GM19395 (cell line): ENCODE measurements around the gene ARL14EP.

ENCODE experiments used
- ATAC-seq: cut with Tn5 transposase; IDR thresholded peaks from one replicate; pipeline ENCODE4 v1.9.1; 2021; ENCODE audit warnings: mild to moderate bottlenecking, moderate library complexity; ENCODE audit not compliant: unreplicated experiment

Gene ARL14EP

DNA sequence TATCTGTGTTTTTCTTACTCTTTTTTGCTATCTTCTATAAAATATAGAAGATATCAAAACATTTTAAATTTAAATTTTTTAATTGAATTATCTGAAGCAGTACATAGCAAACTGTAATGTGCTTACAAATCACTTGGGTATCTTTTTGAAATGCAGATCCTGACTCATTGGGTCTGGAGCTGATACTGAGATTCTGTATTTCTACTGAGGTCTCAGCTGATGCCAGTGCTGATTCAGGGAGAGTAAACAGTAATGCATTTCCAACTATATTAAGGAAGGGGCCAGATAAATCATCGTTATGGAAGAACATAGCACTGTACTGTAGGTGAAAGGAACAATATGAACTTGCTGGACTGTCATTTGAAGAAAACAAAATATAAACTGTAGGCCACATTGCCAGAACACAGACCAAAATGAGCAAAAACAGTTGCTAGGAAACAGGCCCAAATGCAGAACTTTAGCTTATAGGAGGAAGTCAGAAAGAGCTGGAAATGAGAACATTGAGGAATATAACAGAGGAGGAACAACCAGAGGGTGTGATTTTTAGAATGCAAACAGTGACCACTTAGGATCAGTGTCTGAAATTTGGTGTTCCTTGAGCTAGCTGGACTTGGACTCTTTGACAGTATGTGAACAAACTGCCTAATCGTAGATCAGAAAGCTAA lies 3.3 kb downstream of the ARL14EP start:
- no peak for ATAC-seq

DNA sequence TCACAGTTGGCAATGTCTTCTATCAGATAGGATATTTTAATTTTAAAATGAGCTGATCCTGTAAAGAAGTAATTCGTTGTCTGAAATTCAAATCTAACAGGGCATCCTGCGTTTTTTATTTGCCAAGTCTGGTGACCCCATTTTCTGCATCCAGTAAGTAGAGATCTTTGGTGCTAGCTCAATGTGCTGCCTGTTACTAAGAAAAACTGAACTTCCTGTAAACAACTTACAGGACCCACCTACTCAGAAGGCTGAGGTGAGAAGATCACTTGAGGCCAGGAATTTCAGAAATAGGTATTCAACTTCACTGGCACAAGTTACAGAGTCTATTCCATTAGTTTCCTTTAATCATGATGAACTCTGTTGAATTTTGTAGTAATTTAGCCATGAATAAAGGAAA lies 4.0 kb downstream of the ARL14EP start:
- no peak for ATAC-seq

DNA sequence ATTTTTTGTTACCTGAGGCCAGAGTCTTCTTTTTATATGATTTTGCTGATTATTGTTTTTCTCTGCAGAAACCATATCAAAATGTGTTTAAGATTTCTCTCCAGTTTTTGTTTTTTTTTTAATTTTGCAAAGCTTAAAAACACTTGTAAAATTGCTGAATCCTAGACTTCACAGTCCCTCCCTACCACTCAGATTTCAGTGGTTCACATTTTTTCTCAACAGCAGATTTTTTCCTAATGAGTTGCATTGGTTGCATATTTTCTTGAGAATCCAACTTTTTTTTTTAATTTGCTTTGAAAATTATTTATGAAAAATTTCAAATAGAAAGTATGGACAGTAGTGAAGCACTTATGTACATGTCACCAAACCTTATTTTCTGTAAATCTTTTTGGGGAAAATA lies 5.8 kb downstream of the ARL14EP start:
- ATAC-seq = no peak

DNA sequence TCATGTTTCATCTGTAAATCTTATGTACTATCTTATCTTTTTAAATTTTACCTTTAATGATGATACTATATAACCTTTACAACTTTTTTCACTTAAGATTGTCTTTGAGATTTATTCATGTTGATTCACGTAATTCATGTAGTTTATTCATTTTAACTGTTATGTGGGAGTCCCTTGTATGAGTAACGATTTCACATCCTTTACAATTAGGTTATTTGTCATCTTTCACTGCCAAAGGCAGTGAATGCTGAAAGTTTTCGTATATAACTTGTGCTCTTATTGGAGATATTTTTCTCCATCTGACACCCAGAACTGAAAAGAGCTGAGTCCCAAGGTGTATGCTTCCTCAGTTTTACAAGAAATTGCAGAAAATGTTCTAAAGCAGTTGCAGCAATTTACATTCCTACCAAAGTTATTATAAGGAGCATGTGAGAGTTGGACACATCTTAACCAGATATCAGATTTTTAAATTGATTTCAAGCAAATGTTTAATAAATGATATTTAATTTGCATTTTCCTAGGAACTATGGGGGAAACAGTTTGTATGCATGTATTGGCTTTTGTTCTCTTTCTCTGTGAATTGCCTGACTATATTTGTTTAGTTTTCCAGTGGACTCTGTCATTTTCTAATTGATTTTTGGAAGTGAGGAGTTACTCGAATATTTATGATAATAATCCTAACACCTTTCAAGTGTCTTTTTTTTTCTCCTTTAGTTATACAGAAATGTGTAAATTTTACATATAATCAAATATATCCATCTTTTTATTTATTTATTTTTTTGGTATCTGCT lies 6.4 kb downstream of the ARL14EP start:
- no peak for ATAC-seq

DNA sequence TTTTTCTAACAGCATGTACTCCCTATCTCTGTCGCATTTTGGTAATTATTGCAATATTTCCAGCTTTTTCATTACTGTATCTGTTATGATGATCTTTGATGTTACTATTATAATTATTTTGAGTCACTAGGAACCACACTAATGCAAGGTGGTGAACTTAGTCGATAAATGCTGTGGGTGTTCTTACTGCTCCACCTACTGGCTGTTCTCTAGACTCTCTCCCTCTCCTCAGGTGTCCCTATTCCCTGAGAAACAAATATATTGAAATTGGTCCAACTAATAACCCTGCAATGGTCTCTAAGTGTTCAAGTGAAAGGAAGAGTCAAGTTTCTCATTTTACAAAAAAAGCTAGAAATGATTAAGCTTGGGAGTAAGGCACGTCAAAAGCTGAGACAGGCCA lies 10.5 kb downstream of the ARL14EP start:
- ATAC-seq = peak; percentile 74

DNA sequence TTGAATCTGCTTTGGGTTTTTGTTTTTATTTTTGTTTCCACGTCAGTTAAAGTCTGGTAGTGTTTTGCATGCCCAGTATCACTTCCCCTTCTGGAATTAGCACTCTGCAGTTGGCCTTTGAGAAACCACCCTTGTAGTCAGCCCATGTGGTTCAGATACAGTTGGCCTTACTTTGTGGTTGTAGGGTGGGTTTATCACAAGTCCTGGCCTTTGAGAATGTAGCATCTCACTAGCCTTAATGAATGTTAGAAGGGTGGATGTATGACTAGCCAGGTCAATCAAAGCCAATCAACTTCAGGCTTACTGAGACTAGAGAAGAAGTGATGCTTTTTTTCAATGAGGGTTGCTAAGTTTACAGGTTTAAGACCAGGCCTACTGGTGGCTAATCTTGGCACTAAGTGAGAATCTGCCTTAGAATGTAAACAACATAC lies 19.8 kb downstream of the ARL14EP start:
- ATAC-seq = peak; percentile 97

DNA sequence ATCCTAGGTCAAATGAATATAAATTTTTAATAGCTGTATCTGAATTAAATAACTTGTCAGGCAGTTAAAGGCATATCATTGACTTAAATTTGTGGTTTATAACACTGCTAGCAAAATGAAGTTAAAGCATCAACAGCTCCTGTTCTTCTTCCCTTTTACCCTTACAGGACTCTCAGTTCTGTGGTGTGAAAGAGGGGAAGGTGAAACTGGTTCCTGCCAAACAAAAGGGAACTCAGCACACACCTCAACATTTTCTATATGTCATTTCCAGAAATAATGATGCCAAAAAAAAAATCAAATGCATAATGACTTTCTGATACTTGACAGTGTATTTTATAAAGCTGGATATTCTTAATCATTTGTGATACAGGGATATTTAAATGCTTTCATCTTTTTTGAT lies 21.2 kb downstream of the ARL14EP start:
- no peak for ATAC-seq

DNA sequence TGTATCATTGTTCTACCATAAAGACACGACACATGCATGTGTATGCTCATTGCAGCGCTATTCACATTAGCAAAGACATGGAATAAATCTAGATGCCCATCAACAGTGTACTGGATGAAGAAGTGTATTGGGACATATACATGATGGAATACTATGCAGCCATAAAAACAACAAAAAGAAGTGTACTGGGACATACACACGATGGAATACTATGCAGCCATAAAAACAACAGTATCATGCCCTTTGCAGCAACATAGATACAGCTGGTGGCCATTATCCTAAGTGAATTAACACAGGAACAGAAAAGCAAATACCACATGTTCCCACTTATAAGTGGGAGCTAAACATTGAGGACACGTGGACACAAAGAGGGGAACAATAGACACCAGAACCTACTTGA lies 22.7 kb downstream of the ARL14EP start:
- ATAC-seq = no peak

DNA sequence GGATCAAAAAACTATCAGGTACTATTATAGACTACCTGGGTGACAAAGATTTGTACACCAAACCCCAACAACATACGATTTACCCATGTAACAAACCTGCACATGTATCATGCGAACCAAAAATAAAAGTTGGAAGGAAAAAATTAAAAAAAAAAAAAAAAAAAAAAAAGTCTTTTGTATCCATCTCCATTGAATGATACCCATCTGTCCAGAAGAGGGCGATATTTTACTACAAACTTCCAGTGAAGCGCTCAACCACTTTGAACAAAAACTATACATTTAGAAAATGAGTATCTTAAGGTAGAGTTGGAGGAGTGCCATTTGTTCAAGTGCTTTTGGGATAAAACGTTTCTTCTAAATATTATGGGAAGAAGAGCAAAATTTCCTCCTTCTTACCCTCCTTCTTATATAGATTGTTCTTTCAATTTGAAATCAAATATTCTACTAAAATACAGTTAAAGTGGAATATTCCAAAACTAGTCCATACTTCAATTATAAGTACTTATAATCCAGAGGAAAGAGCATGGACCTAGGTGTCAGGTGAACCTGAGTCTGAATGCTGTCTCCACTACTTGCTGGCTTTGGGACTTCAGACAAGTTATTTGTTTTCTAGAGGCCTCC lies 23.3 kb downstream of the ARL14EP start:
- no peak for ATAC-seq

DNA sequence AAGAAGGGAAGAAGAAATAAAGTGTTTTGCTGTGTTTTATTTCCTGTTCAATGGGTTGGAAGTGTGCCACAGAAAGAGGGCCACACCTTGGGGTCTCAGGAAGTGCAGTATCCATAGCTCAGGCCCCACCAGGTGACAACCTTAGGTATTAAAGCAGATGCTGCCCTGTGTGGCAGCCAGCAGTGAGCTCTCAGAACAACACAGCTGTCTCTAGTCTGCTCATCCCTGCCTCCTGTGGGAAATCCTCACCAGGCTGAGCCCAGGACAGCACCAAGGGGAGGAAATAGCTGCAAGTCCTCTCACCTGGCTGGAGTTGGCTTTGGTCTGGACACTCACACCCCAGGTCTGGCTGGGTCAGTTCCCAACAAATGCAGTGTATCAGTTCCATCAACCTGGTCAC lies 25.1 kb downstream of the ARL14EP start:
- no peak for ATAC-seq

DNA sequence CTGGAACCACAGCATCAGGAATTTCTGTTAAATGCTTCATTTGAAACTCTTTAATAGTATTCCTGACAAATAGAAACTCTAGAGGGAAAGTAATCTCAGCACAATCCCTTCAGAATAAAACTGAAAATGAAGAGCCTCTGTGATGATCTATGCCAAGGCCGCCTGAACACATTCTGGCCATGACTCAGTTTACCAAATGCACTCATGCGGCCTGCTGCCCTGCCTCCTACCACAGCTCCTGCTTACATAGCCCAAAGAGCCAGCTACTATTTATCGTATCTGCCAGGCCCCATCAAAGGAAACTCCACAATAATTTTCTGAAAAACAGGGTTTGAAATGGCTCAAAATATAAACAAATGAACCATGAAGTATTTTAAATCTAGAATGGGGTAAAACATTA lies 27.0 kb downstream of the ARL14EP start:
- ATAC-seq = no peak

DNA sequence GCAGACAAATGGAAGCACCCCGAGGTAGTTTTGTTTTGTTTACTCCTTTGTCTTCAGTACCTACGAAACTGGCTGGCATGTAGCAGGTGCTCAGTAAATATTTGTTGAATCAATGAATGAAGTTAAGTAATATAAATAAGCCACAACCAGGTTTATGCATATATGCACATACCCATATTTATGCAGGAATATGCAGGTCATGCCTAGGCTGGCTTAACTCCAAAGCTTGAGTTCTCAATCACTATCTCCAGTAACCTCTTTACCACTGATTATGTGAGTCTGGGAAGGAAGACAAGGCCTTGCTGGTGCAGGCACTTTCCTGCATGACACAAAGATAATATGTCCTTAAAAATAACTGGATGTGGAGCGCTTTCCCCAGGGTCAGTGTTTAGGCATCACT lies 27.5 kb downstream of the ARL14EP start:
- ATAC-seq = no peak

DNA sequence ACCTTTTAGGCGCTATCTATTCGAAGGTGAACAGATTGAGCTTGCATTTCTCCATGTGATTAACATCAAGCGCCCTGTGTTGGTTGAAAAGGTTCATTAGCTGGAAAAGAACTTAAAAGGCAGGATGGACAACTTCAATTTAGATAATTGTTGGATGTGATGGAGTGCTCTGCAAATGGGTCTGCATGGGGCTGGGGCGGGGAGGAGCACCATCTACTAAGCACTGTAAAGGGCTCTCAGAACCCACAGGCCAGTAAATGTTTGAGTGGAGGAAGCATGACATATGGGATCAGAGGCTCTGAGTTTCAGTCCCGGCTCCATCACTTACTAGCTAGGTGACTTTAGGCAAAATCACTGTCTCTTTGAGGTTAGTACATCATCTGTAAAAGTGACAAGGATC lies 28.2 kb downstream of the ARL14EP start:
- ATAC-seq = no peak

DNA sequence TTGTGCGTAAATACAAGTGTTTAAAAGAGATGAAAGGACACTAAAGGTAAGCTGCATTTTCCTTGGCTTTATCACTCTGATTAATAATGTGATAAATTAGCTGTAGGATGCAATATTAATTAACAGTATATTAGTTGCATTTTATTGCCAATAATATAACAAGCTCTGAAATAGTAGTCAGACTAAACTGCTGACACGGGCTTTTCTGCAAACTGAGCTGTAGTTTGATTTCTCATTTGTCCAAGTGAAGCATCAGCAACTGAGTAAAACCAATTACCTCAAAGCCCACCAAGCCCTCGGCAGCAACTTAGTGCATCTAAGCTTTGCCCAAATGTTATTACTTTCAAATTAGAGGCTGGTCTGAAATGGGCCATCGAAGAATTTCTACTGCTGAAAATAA lies 33.5 kb downstream of the ARL14EP start:
- no peak for ATAC-seq

DNA sequence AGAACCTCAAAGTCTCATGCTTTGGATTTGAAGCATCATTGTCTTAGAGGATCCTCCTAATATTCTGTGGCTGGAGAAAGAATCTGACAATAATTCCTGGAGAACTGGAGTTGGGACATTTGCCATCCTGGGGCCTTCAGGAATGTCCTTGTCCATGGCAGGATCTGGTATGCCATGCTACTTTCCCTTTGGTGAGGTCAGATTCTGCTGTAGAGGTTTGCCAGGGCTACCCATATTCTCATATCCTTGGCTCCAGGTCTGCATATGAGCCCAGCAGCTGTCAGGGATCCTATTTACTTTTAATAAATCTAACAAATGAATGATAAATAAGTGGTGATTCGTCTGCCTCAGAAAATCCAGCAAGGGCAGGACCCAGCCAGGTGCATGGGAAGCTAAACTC lies 35.0 kb downstream of the ARL14EP start:
- no peak for ATAC-seq

DNA sequence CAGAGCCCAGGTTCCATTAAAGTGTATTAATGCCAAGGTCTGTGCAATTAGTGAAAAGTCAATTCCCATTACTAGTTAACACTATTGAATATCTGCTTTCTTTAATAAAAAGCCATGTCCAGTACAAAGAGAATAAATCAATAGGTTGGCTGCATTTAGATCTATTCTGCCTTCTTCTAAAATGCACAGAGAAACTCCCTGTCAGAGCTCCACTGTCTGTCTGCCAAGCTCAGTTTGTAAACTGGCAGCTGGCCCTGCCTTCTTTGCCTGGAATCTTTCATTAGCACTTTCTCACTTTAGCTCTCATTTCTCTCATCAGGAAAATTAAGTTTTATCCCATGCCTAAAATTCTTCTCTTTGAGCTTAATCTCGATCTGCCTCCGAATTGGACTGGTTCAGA lies 35.6 kb downstream of the ARL14EP start:
- no peak for ATAC-seq

DNA sequence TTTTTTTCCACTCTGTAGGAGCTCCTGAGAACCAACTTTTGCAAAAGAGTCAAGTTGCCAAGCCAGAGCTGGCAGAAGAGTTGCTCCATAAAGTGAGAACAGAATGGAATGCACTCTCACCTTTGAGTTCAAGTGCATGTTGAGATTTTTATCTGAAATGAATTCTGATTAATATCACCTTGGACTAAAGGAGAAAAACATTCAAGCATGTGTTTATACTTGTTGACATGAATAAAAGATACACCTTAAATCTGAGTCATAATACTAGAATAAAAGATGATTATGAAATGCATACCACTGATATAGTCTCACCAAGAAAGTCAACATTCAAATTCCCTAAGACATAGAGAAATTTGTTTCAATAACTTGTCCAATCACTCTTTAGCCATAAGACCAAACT lies 37.8 kb downstream of the ARL14EP start:
- ATAC-seq = no peak

DNA sequence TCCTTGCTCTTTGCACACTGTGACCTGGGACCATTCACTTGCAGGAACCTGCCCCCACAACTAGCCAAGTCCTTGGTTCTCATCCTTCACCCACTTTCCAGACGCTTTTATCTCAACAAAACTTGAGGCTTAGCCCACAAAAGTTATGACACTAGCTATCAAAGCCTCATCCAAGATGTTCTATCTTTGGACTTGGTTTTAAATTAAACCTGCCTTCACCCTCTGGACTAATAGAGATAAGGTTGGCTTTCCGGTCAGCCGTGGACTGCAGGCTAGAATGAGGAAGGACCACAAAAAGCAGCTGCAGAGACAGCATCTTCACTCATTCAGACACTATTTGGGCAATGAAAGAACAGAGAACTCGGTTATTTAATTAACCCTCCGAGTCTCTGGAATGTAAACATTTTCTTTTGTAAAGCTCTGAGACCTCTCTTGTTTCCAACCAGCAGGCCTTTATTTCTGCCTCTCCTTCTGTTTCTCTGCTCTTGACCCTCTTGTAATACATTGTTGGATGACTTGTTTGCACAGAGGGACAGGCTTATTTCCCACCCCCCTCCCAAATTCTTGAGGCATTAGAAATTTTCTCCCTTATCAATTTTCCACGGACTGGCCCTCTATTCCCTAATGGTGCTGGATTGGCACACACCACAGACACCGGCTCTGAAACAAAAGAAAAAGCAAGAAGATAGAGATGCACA lies 41.4 kb downstream of the ARL14EP start:
- ATAC-seq = no peak

DNA sequence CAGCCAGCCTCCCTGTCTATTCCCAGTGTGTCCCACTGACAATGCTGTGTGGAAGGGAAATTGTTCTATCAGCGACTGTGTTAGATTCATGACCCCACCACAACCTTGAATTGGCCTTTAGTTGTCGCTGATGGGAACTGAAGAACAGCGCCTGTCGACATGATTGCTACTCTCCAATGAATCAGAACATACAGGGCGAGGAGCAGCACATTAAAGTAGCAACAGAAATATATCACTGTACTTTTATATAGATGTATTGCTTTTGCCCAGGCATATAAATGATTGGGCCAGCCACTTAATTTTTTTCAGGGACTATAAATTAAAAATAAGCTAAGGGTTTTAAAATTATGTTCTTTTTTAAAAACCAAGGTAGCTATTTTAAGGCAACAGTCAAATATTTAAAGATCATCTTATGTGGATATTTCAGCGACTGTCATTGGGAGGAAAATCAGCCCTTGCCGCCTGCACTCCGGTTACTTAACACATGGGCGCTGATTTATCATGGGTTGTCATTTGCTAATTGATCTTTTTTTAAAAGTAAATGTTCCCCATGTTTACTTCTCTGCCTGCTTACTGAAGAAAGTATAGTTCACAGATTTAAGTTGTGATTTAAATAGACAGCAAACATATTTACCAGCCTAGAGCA lies 42.1 kb downstream of the ARL14EP start:
- ATAC-seq = no peak

DNA sequence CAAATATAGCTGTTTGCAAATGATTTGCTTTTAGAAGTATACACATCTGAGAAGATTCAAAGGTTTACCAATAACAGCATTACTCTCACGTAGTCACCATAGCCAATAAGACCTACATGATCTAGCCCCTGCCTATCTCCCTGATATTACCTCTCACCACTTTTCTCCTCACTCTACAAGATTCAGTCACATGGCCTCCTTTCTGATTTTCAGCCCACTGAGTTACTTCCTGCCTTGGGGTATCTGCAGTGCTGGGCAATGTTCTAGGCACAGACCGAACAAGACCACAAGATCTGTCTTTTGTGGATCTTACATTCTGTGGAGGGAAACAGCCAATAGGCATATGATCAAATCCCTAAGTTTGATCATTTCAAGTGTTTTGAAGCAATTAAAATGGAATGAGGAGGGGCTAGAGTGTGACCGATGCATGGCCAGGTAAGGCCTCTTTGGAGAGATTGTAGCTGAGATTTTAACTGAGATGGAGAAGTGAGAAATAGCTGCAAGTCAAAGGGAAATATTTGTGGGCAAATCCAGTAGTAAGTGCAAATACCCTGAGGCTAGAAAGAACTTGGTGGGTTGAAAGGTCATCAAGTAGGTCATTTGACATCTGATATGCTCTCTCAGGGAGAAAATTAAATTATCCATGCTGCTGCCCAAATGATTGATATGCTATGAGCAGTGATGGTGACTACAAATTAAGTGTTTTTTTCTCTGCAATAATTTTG lies 43.1 kb downstream of the ARL14EP start:
- ATAC-seq = peak; percentile 69
